H1 (cell line): ENCODE measurements around the gene ZBTB49.

ENCODE experiments used
- EZH2 ChIP-seq: fragments of 200-600 bp; sonication (generic); IDR thresholded peaks from 2 replicates; pipeline ENCODE4 v1.7.1; 2012; ENCODE audit warnings: low read depth, mild to moderate bottlenecking, moderate library complexity, low read length, inconsistent platforms; ENCODE audit not compliant: severe bottlenecking
- SP2 ChIP-seq: IDR thresholded peaks from 2 replicates; pipeline ENCODE4 v1.6.1; 2012; ENCODE audit warnings: mild to moderate bottlenecking, low read length, inconsistent platforms

GRCh38 chr4:4281787-4282186 is 8.3 kb upstream of the ZBTB49 start:
- TF ChIP-seq EZH2 (no peak), SP2 (no peak)
